BJ (cell line): ENCODE measurements around the gene DNASE1L3. TPM values are rescaled to one million over a fixed set of nuclear protein-coding genes. Genes with fewer than 3 reads are reported as not detected.
"Not testable (repeated sequence)": the region's sequence is repeated elsewhere in the genome, so short reads cannot be mapped to it uniquely, and the experiment has no call there.

Source experiments
- CTCF ChIA-PET: fragments of 350-600 bp; formaldehyde crosslinking; extraction: SDS; loops from one replicate; lab custom pipeline; 2021; ENCODE audit warnings: antibody characterized with exemption, inconsistent platforms; lab: Yijun Ruan, JAX
- POLR2A ChIA-PET: fragments of 300-600 bp; sonication (Branson Sonifier 250); formaldehyde crosslinking; extraction: SDS; loops from one replicate; lab custom pipeline; 2021; ENCODE audit warnings: antibody characterized with exemption; lab: Charles Lee
- DNase-seq: peaks from one replicate; pipeline ENCODE4 v3.0.0-alpha.2; 2011; ENCODE audit warnings: low read depth
- H3K27me3 ChIP-seq: 2 replicates; pipeline ENCODE4 v1.6.0; 2011; ENCODE audit warnings: low read length; ENCODE audit not compliant: control insufficient read depth, insufficient read depth
- H3K36me3 ChIP-seq: 2 replicates; pipeline ENCODE4 v1.5.1; 2011; ENCODE audit warnings: low read length; ENCODE audit not compliant: control insufficient read depth, insufficient read depth
- H3K4me3 ChIP-seq: 2 replicates; pipeline ENCODE4 v1.5.1; 2011; ENCODE audit warnings: low read depth, mild to moderate bottlenecking, control low read depth, low read length
- CTCF ChIP-seq: IDR thresholded peaks from 2 replicates; pipeline ENCODE4 v1.5.1; 2011; ENCODE audit warnings: low read depth, mild to moderate bottlenecking, control low read depth, inconsistent platforms, low read length, moderate library complexity; ENCODE audit not compliant: insufficient read depth
- polyA plus RNA-seq: library from polyadenylated mRNA; depleted of rRNA; stranded (reverse); fragments of >200 nt; gene quantifications from 2 replicates; pipeline ENCODE4 v1.2.3, GENCODE V29; 2011

The DNASE1L3 gene
- polyA plus RNA-seq, 1 experiment, result not detected

GRCh38 chr3:58235970-58236369 lies 25.2 kb upstream of the DNASE1L3 start:
- no peak for DNase-seq
- H3K36me3 ChIP-seq, result no peaks in the 10 kb centered on the region
- H3K27me3 ChIP-seq, result peaks cover 9% of the 10 kb centered on the region
- H3K4me3 ChIP-seq, result no peak overlapping the region
- TF ChIP-seq CTCF, result no peak
- POLR2A ChIA-PET, result no interaction called here
- CTCF ChIA-PET, result interaction anchor here (2.1 to 6.5 kb wide), 2 partner anchors 18 to 70 kb away, joined by 6 to 40 read pairs; partner anchors contain the start of genes HTD2 and RPP14

- Histone ChIP-seq H3K36me3 (no peaks in the 10 kb centered on the region), H3K4me3 (no peak overlapping the region), H3K27me3 (peaks cover 9% of the 10 kb centered on the region)
- DNase-seq, result no peak
- no peak for TF ChIP-seq CTCF
- ChIA-PET CTCF (interaction anchor here (1.0 to 6.5 kb wide), 7 partner anchors 16 to 72 kb away, joined by 3 to 40 read pairs (median 4); partner anchors contain the start of genes HTD2 and RPP14), POLR2A (no interaction called here)
Observed at GRCh38 chr3:58234516-58234931, 23.8 kb upstream of the DNASE1L3 start.

- no peaks in the 10 kb centered on the region for H3K36me3 ChIP-seq
- ChIA-PET CTCF (interaction anchor here (1.0 to 6.5 kb wide), 7 partner anchors 14 to 75 kb away, joined by 3 to 40 read pairs (median 4); partner anchors contain the start of genes HTD2 and RPP14), POLR2A (interaction anchor here (0.6 kb wide), 1 partner anchor 171 kb away, joined by 20 read pairs; no protein-coding TSS in a partner anchor)
- no peak for TF ChIP-seq CTCF
- H3K4me3 ChIP-seq, result no peak overlapping the region
- peaks cover 11% of the 10 kb centered on the region for H3K27me3 ChIP-seq
- no peak for DNase-seq
Observed at GRCh38 chr3:58231666-58232065, 20.9 kb upstream of the DNASE1L3 start.

- no peak for TF ChIP-seq CTCF
- no peak overlapping the region for H3K4me3 ChIP-seq
- ChIA-PET POLR2A (interaction anchor here (0.6 kb wide), 1 partner anchor 170 kb away, joined by 20 read pairs; no protein-coding TSS in a partner anchor), CTCF (interaction anchor here (1.0 to 6.5 kb wide), 7 partner anchors 13 to 75 kb away, joined by 3 to 40 read pairs (median 4); partner anchors contain the start of genes HTD2 and RPP14)
- peaks cover 11% of the 10 kb centered on the region for H3K27me3 ChIP-seq
- H3K36me3 ChIP-seq, result no peaks in the 10 kb centered on the region
- no peak for DNase-seq
Observed at GRCh38 chr3:58230876-58231552, 20.2 kb upstream of the DNASE1L3 start.

- H3K36me3 ChIP-seq, DNase-seq, H3K4me3 ChIP-seq, POLR2A ChIA-PET: not testable (repeated sequence)
- H3K27me3 ChIP-seq, result peaks cover 15% of the 10 kb centered on the region
- CTCF ChIA-PET, result interaction anchor here (0.6 to 2.5 kb wide), 3 partner anchors 11 to 50 kb away, joined by 3 to 9 read pairs (median 3); no protein-coding TSS in a partner anchor
Observed at GRCh38 chr3:58227933-58228332, 17.2 kb upstream of the DNASE1L3 start.
